Measurements from ENCODE around the gene ARHGEF40. TPM values are rescaled to one million over a fixed set of nuclear protein-coding genes. Genes with fewer than 3 reads are reported as not detected.

The ARHGEF40 gene
- total and polyA plus RNA-seq, 8 donors, result 11.0 to 171 (median 33.1) TPM

DNA sequence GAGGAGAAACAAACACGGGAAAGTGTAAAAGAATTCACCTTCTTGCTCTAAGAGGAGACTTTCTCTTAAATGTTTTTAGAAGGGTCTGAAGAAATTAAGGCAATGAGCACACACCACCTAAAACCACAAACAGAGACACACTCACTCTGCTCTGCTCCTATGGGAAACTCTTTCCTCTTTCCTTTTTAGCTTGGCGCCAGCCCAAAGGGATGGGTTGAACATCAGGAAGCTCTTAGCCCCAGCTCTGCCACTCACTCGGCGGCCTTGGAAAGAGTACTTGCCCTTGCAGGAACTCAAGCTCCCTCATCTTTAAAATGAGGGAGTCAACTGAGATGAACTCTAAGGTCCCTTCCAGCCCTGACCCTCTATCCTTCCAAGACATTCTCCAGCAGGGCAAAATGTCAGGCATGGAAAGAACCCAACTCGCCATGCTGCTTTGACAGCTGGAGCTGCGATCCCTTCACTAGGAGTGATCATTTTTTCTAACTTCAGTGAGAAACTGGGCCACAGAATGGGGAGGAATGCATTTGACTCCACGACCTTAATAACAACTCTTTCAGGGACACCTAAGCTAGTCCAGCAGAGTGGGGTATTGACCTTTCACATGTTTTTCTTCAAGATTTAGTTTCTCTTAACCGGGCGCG is 13.5 kb upstream of the ARHGEF40 start:
- no peak for DNase-seq
- TF ChIP-seq EP300 (IDR thresholded peaks at IDR 0.05), result no peak
- TF ChIP-seq, protein P1, sequence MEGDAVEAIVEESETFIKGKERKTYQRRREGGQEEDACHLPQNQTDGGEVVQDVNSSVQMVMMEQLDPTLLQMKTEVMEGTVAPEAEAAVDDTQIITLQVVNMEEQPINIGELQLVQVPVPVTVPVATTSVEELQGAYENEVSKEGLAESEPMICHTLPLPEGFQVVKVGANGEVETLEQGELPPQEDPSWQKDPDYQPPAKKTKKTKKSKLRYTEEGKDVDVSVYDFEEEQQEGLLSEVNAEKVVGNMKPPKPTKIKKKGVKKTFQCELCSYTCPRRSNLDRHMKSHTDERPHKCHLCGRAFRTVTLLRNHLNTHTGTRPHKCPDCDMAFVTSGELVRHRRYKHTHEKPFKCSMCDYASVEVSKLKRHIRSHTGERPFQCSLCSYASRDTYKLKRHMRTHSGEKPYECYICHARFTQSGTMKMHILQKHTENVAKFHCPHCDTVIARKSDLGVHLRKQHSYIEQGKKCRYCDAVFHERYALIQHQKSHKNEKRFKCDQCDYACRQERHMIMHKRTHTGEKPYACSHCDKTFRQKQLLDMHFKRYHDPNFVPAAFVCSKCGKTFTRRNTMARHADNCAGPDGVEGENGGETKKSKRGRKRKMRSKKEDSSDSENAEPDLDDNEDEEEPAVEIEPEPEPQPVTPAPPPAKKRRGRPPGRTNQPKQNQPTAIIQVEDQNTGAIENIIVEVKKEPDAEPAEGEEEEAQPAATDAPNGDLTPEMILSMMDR (IDR thresholded peaks at IDR 0.05), result no peak
- TF ChIP-seq POLR2A (IDR thresholded peaks at IDR 0.05), result no peak
- TF ChIP-seq POLR2AphosphoS5 (IDR thresholded peaks at IDR 0.05), result no peak
- Histone ChIP-seq H3K9me3 (no peaks in the 10 kb centered on the region), H3K27ac (no peak overlapping the region), H3K4me1 (peaks cover 3 to 38% (median 20%) of the 10 kb centered on the region in 4 donors), H3K36me3 (no peaks in the 10 kb centered on the region), H3K4me3 (no peak overlapping the region), H3K27me3 (no peaks in the 10 kb centered on the region)
- intact Hi-C loops (cut with DNase I; ENCODE audit: low total_unique reads), result no loop called here
- WGBS, 5 donors, result 79 to 90% (median 87%) methylated on average over 10 of the region's 10 CpGs

DNA sequence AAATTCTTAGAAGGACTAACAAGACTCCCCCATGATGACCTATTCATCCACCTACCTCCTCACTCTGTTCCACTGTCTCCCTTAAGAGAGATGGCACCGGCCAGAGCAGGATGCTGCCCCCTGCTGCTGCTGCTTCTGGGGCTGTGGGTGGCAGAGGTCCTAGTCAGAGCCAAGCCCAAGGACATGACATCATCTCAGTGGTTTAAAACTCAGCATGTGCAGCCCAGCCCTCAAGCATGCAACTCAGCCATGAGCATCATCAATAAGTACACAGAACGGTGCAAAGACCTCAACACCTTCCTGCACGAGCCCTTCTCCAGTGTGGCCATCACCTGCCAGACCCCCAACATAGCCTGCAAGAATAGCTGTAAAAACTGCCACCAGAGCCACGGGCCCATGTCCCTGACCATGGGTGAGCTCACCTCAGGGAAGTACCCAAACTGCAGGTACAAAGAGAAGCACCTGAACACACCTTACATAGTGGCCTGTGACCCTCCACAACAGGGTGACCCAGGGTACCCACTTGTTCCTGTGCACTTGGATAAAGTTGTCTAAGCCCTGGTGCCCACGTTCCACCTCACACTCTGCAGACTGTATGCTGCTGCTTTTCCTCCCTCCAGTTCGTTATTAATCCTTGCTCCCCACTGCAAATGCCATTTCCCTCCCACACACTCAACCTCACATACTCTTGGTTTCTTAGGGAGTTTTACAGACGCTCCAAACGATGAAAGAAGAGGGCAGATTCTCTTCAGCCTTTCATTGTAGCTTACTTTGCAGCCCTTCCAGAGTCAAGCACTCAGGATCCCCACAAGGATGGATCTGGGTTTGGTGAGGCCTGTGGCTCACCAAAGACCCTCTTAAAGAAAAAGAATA is 12.1 kb upstream of the ARHGEF40 start, which contains the start of gene RNASE8:
Gene RNASE8 (plus strand): TSS at position 20 of the 873 bp plus-strand sequence. CDS start 71 bp downstream, at position 91.
- Histone ChIP-seq H3K27ac (no peak within 1 kb of the TSS), H3K4me1 (peaks cover 3 to 39% (median 20%) of the 10 kb centered on the region in 4 donors), H3K4me3 (no peak within 1 kb of the TSS), H3K27me3 (no peaks in the 10 kb centered on the region), H3K9me3 (no peaks in the 10 kb centered on the region), H3K36me3 (no peaks in the 10 kb centered on the region)
- 71 to 83% (median 79%) methylated on average over 6 to 8 of the region's 8 CpGs for WGBS, 5 donors
- TF ChIP-seq POLR2AphosphoS5 (IDR thresholded peaks at IDR 0.05) (no peak), POLR2A (IDR thresholded peaks at IDR 0.05) (no peak), EP300 (IDR thresholded peaks at IDR 0.05) (no peak)
- TF ChIP-seq, protein P1 (IDR thresholded peaks at IDR 0.05), result no peak
- DNase-seq, result no peak
- intact Hi-C loops (cut with DNase I; ENCODE audit: low total_unique reads), result no loop called here

DNA sequence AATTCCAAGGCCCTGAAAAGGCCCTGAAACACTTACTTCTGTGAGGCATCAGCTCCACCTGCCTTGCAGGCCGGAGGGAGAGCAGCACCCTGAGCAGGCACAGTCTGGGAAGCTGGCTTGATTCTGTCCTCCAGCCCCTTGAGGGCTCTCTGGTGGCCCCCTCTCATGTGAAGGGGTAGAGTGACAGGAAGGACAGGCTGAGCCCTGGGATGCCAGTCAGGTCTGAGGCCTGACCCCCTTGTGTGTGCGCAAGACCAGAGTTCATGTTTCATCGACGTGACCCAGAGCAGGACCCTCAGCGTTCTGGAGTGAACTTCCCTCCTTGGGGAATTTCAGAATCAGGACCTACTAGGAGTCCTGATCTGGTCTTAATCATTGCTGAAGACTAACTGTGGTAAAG is 11.2 kb upstream of the ARHGEF40 start:
- DNase-seq, result no peak
- TF ChIP-seq POLR2AphosphoS5 (IDR thresholded peaks at IDR 0.05), result no peak
- TF ChIP-seq, protein P1 (IDR thresholded peaks at IDR 0.05), result no peak
- no peak for TF ChIP-seq EP300 (IDR thresholded peaks at IDR 0.05)
- no peak for TF ChIP-seq POLR2A (IDR thresholded peaks at IDR 0.05)
- peaks cover 3 to 39% (median 19%) of the 10 kb centered on the region in 4 donors for H3K4me1 ChIP-seq
- H3K36me3 ChIP-seq, result no peaks in the 10 kb centered on the region
- H3K4me3 ChIP-seq, result no peak overlapping the region
- H3K27me3 ChIP-seq, result no peaks in the 10 kb centered on the region
- intact Hi-C loops (cut with DNase I; ENCODE audit: low total_unique reads), result no loop called here
- WGBS, 5 donors, result 83 to 92% (median 88%) methylated on average over 5 of the region's 5 CpGs
- no peaks in the 10 kb centered on the region for H3K9me3 ChIP-seq
- no peak overlapping the region for H3K27ac ChIP-seq

- intact Hi-C loops (cut with DNase I; ENCODE audit: low total_unique reads), result no loop called here
- no peak for TF ChIP-seq POLR2AphosphoS5 (IDR thresholded peaks at IDR 0.05)
- TF ChIP-seq EP300 (IDR thresholded peaks at IDR 0.05), result no peak
- TF ChIP-seq, protein P1 (IDR thresholded peaks at IDR 0.05), result no peak
- no peak for TF ChIP-seq POLR2A (IDR thresholded peaks at IDR 0.05)
- WGBS, 5 donors, result 70 to 80% (median 78%) methylated on average over 8 of the region's 8 CpGs
- Histone ChIP-seq H3K4me3 (no peak overlapping the region), H3K9me3 (no peaks in the 10 kb centered on the region), H3K4me1 (peaks cover 3 to 28% (median 14%) of the 10 kb centered on the region in 4 donors), H3K27ac (no peak overlapping the region), H3K27me3 (no peaks in the 10 kb centered on the region), H3K36me3 (no peaks in the 10 kb centered on the region)
- DNase-seq, result peak in 1 of 2 donors; percentile 37
These were observed 10.1 kb upstream of the ARHGEF40 start for GRCh38 chr14:21059842-21060613.
